Esophagus squamous epithelium (tissue), 4 donors: ENCODE results near the gene NELFCD.

Experiments used
- CTCF ChIP-seq, 6 experiments: fragments of 450-650 bp in 4 of 6; fragments of 200-600 bp in 2 of 6; sonication (generic) in 2 of 6; IDR thresholded peaks; one replicate each; pipeline ENCODE4 v1.5.1; 2016 to 2019; ENCODE audit warnings: antibody characterized with exemption in 6 of 6, mild to moderate bottlenecking in 4 of 6, moderate library complexity in 4 of 6
- POLR2A ChIP-seq, 4 donors: fragments of 450-650 bp; IDR thresholded peaks; one replicate each; pipeline ENCODE4 v1.6.1; 2017; ENCODE audit warnings: antibody characterized with exemption in 4 of 4, mild to moderate bottlenecking in 4 of 4, moderate library complexity in 3 of 4

GRCh38 chr20:58965270-58966064 lies 15.6 kb upstream of the NELFCD start:
- TF ChIP-seq POLR2A (IDR thresholded peaks at IDR 0.05): no peak
- TF ChIP-seq CTCF (IDR thresholded peaks at IDR 0.05): no peak
